Sigmoid colon (tissue), 7 donors: ENCODE data around the gene LRRC36. TPM values are rescaled to one million over a fixed set of nuclear protein-coding genes. Genes with fewer than 3 reads are reported as not detected.

Experiments
- DNase-seq: peaks from one replicate; pipeline ENCODE4 v3.0.0-alpha.2; 2019
- H3K27ac ChIP-seq, 4 donors: fragments of 200-600 bp; sonication (generic); one replicate each; pipeline ENCODE4 v1.5.1; 2016 to 2019; ENCODE audit warnings: mild to moderate bottlenecking in 1 of 4
- H3K27me3 ChIP-seq, 3 donors: fragments of 200-600 bp; sonication (generic); one replicate each; pipeline ENCODE4 v1.5.1; 2019; ENCODE audit warnings: mild to moderate bottlenecking in 1 of 3
- H3K36me3 ChIP-seq, 4 donors: fragments of 200-600 bp; sonication (generic); one replicate each; pipeline ENCODE4 v1.5.1; 2016 to 2019
- H3K4me1 ChIP-seq, 4 donors: fragments of 200-600 bp; sonication (generic); one replicate each; pipeline ENCODE4 v1.5.1; 2017 to 2019
- H3K4me3 ChIP-seq, 4 donors: fragments of 200-600 bp; sonication (generic); one replicate each; pipeline ENCODE4 v1.5.1; 2017 to 2019; ENCODE audit warnings: mild to moderate bottlenecking in 2 of 4, moderate library complexity in 1 of 4
- H3K9me3 ChIP-seq, 4 donors: fragments of 200-600 bp in 3 of 4; sonication (generic) in 3 of 4; one replicate each; pipeline versions ENCODE4 v1.5.1 to v1.6.1; 2013 to 2019
- EP300 ChIP-seq, 4 donors: sonication (generic); formaldehyde crosslinking; IDR thresholded peaks; one replicate each; pipeline ENCODE4 v1.6.1; 2017; ENCODE audit warnings: antibody characterized with exemption in 4 of 4
- POLR2A ChIP-seq, 2 donors: fragments of 450-650 bp; IDR thresholded peaks; one replicate each; pipeline ENCODE4 v1.6.1; 2016; ENCODE audit warnings: antibody characterized with exemption in 2 of 2, mild to moderate bottlenecking in 2 of 2, moderate library complexity in 2 of 2
- POLR2AphosphoS5 ChIP-seq, 4 donors: sonication (generic); formaldehyde crosslinking; IDR thresholded peaks; one replicate each; pipeline ENCODE4 v1.6.1; 2017; ENCODE audit warnings: antibody characterized with exemption in 4 of 4
- WGBS, 2 donors: extraction: QIAGEN DNeasy Blood & Tissue Kit; methylation state at CpG; one replicate each; pipeline ENCODE4 v1.1.7; 2013; 5-methylcytosine and 5-hydroxymethylcytosine counted together
- intact Hi-C: fragments of 100-400 bp; cut with DNase I; formaldehyde crosslinking; loops from one replicate; pipeline ENCODE4 v1.15.1; 2023
- polyA plus RNA-seq, 3 donors: library from polyadenylated mRNA; stranded (reverse); fragments of 200-250 nt; gene quantifications; one replicate each; pipeline ENCODE4 v1.2.3, GENCODE V29; 2013
- total RNA-seq, 4 donors: library from RNA; depleted of rRNA; stranded (reverse); fragments of >200 nt; gene quantifications; one replicate each; pipeline ENCODE4 v1.1.0, GENCODE V29; 2016
- TF ChIP-seq, protein P1 (sequence below), 4 experiments: fragments of 450-650 bp in 3 of 4; fragments of 200-600 bp in 1 of 4; IDR thresholded peaks; one replicate each; pipeline ENCODE4 v1.5.1; 2016 to 2019; ENCODE audit warnings: antibody characterized with exemption in 4 of 4, mild to moderate bottlenecking in 3 of 4, moderate library complexity in 2 of 4
- donor health status: healthy with polysubstance abuse.
- donor health status: Bipolar disorder and iron deficiency.
- donor health status: healthy.

The LRRC36 gene
- total and polyA plus RNA-seq, 7 donors, result 0.55 to 0.74 TPM; not detected in 5

DNA sequence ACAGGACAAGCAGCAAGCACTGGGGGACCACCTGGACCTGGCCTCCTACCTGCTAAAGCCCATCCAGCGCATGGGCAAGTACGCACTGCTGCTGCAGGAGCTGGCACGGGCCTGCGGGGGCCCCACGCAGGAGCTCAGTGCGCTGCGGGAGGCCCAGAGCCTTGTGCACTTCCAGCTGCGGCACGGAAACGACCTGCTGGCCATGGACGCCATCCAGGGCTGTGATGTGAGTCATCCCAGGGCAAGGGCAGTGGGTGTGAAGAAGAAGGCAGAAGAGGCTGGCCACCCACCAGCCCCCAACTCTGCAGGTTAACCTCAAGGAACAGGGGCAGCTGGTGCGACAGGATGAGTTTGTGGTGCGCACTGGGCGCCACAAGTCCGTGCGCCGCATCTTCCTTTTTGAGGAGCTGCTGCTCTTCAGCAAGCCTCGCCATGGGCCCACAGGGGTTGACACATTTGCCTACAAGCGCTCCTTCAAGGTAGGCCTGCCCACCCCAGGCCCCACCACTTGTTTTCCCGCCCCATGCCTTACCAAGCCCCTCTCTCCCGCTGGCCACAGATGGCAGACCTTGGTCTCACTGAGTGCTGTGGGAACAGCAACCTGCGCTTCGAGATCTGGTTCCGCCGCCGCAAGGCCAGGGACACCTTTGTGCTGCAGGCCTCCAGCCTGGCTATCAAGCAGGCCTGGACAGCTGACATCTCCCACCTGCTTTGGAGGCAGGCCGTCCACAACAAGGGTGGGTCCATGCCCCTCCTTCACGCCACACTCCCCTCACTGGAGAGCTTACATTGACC, 40.0 kb upstream of the LRRC36 start:
- intact Hi-C loops, result no loop called here
- H3K9me3 ChIP-seq, result no peaks in the 10 kb centered on the region
- H3K27ac ChIP-seq, result no peak overlapping the region
- DNase-seq, result no peak
- H3K4me3 ChIP-seq, result no peak overlapping the region
- TF ChIP-seq POLR2A (IDR thresholded peaks at IDR 0.05) (no peak), EP300 (IDR thresholded peaks at IDR 0.05) (no peak), POLR2AphosphoS5 (IDR thresholded peaks at IDR 0.05) (no peak)
- TF ChIP-seq, protein P1, sequence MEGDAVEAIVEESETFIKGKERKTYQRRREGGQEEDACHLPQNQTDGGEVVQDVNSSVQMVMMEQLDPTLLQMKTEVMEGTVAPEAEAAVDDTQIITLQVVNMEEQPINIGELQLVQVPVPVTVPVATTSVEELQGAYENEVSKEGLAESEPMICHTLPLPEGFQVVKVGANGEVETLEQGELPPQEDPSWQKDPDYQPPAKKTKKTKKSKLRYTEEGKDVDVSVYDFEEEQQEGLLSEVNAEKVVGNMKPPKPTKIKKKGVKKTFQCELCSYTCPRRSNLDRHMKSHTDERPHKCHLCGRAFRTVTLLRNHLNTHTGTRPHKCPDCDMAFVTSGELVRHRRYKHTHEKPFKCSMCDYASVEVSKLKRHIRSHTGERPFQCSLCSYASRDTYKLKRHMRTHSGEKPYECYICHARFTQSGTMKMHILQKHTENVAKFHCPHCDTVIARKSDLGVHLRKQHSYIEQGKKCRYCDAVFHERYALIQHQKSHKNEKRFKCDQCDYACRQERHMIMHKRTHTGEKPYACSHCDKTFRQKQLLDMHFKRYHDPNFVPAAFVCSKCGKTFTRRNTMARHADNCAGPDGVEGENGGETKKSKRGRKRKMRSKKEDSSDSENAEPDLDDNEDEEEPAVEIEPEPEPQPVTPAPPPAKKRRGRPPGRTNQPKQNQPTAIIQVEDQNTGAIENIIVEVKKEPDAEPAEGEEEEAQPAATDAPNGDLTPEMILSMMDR (IDR thresholded peaks at IDR 0.05), result no peak
- no peaks in the 10 kb centered on the region for H3K27me3 ChIP-seq
- no peaks in the 10 kb centered on the region for H3K36me3 ChIP-seq
- no peaks in the 10 kb centered on the region for H3K4me1 ChIP-seq
- WGBS, 2 donors, result 93% methylated on average over 28 of the region's 28 CpGs

DNA sequence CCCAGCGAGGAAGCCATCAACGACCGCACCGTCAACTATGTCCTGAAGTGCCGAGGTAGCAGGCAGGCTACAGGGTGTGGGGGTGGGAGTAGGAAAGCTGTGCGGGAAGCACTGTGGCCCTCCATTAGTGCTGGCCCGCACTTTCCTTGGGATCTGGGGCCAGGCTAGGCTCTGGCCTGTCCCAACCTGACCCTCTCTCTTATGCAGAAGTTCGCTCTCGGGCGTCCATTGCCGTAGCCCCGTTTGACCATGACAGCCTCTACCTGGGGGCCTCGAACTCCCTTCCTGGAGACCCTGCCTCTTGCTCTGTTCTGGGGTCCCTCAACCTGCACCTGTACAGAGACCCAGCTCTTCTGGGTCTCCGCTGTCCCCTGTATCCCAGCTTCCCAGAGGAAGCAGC, 38.7 kb upstream of the LRRC36 start:
- Histone ChIP-seq H3K4me1 (no peaks in the 10 kb centered on the region), H3K27me3 (no peaks in the 10 kb centered on the region), H3K36me3 (no peaks in the 10 kb centered on the region), H3K4me3 (no peak overlapping the region), H3K9me3 (no peaks in the 10 kb centered on the region), H3K27ac (no peak overlapping the region)
- 95% methylated on average over 14 of the region's 14 CpGs for WGBS, 2 donors
- DNase-seq, result no peak
- intact Hi-C loops, result no loop called here
- TF ChIP-seq, protein P1 (IDR thresholded peaks at IDR 0.05), result no peak
- no peak for TF ChIP-seq POLR2AphosphoS5 (IDR thresholded peaks at IDR 0.05)
- TF ChIP-seq POLR2A (IDR thresholded peaks at IDR 0.05), result no peak
- TF ChIP-seq EP300 (IDR thresholded peaks at IDR 0.05), result no peak

DNA sequence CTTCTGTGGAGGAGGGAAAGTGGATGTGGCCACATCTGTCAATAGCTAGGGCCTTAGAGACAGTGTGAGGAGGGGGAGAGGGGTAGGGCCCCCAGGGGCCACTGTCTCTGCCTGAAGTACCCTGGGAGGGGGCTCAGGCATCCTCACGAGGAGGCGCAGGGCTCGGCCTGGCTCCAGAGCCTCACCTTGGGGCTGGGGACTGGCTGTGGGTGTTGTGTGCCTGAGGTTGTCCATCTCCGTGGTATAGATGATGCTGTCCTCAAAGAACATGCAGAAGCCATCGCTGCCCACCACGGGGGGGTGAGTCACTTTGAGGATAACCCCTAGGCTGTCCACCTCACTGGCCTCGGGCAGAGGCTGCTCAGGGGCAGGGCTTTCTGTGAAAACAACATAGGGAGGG, 35.2 kb upstream of the LRRC36 start:
- H3K27me3 ChIP-seq, result no peaks in the 10 kb centered on the region
- H3K4me1 ChIP-seq, result no peaks in the 10 kb centered on the region
- H3K36me3 ChIP-seq, result no peaks in the 10 kb centered on the region
- no peaks in the 10 kb centered on the region for H3K9me3 ChIP-seq
- no peak overlapping the region for H3K4me3 ChIP-seq
- H3K27ac ChIP-seq, result no peak overlapping the region
- TF ChIP-seq, protein P1 (IDR thresholded peaks at IDR 0.05), result no peak
- no peak for TF ChIP-seq EP300 (IDR thresholded peaks at IDR 0.05)
- no peak for TF ChIP-seq POLR2AphosphoS5 (IDR thresholded peaks at IDR 0.05)
- no peak for TF ChIP-seq POLR2A (IDR thresholded peaks at IDR 0.05)
- intact Hi-C loops, result no loop called here
- no peak for DNase-seq
- 81 to 92% methylated on average over 7 of the region's 7 CpGs for WGBS, 2 donors

DNA sequence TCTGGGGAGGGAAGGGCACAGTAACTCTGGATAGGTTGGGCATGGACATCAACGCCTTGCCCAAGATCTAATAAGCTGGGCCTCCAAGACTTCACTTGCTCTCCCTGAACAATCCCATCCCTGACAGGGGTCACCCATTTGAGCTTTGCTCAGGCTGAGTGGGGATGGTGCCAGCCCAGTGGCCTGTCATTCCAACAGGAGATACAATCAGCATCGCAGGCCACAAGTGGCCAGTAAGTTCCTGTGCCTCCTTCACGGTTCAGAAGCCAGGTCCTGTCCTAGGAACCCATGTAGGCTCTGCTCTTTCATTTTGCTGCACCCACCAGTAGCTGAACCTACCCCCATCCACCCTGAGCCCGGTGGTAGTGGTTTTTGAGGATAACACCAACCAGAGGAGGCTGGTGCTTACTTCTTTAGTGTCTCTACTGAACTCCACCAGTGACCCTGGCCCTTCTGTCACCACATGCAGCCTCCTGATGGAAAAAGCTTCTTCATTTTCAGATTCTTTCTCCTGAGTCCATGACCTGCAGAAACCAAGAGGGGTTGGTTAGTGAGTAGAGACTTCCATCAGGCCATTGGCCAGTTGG, 32.4 kb upstream of the LRRC36 start:
- no peaks in the 10 kb centered on the region for H3K27me3 ChIP-seq
- WGBS, 2 donors, result 89 to 90% methylated on average over 4 of the region's 4 CpGs
- H3K9me3 ChIP-seq, result no peaks in the 10 kb centered on the region
- H3K4me3 ChIP-seq, result no peak overlapping the region
- no peak for DNase-seq
- intact Hi-C loops, result no loop called here
- no peak for TF ChIP-seq POLR2AphosphoS5 (IDR thresholded peaks at IDR 0.05)
- TF ChIP-seq POLR2A (IDR thresholded peaks at IDR 0.05), result no peak
- TF ChIP-seq, protein P1 (IDR thresholded peaks at IDR 0.05), result no peak
- TF ChIP-seq EP300 (IDR thresholded peaks at IDR 0.05), result no peak
- H3K27ac ChIP-seq, result no peak overlapping the region
- no peaks in the 10 kb centered on the region for H3K36me3 ChIP-seq
- no peaks in the 10 kb centered on the region for H3K4me1 ChIP-seq
